C4-2B (cell line): Measurements from ENCODE around the gene ME3.

Experiments used
- CTCF ChIP-seq: fragments of 450-650 bp; conservative IDR thresholded peaks from 2 replicates; pipeline ENCODE4 v1.5.1; 2017; ENCODE audit warnings: mild to moderate bottlenecking
- ZFX ChIP-seq: fragments of 450-650 bp; IDR thresholded peaks from 2 replicates; pipeline ENCODE4 v1.6.1; 2017

GRCh38 chr11:86458294-86459001 lies 214.0 kb downstream of the ME3 start:
- TF ChIP-seq CTCF (no peak), ZFX (no peak)
